Gastroesophageal sphincter (tissue), 4 donors: ENCODE results near the gene DUSP8. TPM values are rescaled to one million over a fixed set of nuclear protein-coding genes. Genes with fewer than 3 reads are reported as not detected.
"Not testable (repeated sequence)": the region's sequence is repeated elsewhere in the genome, so short reads cannot be mapped to it uniquely, and the experiment has no call there.

ENCODE experiments used
- ATAC-seq: fragments of 150-250 bp; one replicate; pipeline ENCODE4 v1.9.1; 2016; ENCODE audit warnings: mild to moderate bottlenecking, moderate library complexity
- H3K27ac ChIP-seq, 4 donors: fragments of 200-600 bp; sonication (generic) in 3 of 4; 1 replicate in 3 of 4; 2 replicates in 1 of 4; pipeline ENCODE4 v1.5.1; 2016 to 2019
- H3K27me3 ChIP-seq: fragments of 200-600 bp; sonication (generic); one replicate; pipeline ENCODE4 v1.5.1; 2019
- H3K36me3 ChIP-seq, 2 donors: fragments of 200-600 bp; sonication (generic); one replicate each; pipeline ENCODE4 v1.5.1; 2019; ENCODE audit warnings: control low read depth in 1 of 2
- H3K4me1 ChIP-seq, 3 donors: fragments of 200-600 bp; sonication (generic); 1 replicate in 2 of 3; 2 replicates in 1 of 3; pipeline ENCODE4 v1.5.1; 2016 to 2019; ENCODE audit warnings: control low read depth in 2 of 3
- H3K4me3 ChIP-seq, 2 donors: fragments of 200-600 bp; sonication (generic); one replicate each; pipeline ENCODE4 v1.5.1; 2019; ENCODE audit warnings: mild to moderate bottlenecking in 1 of 2, moderate library complexity in 1 of 2
- H3K9me3 ChIP-seq, 3 donors: fragments of 200-600 bp; sonication (generic); one replicate each; pipeline ENCODE4 v1.5.1; 2017 to 2019; ENCODE audit warnings: control low read depth in 2 of 3
- EP300 ChIP-seq: sonication (generic); formaldehyde crosslinking; IDR thresholded peaks from one replicate; pipeline ENCODE4 v1.6.1; 2017; ENCODE audit warnings: antibody characterized with exemption, mild to moderate bottlenecking
- POLR2A ChIP-seq, 2 donors: fragments of 450-650 bp; IDR thresholded peaks; one replicate each; pipeline ENCODE4 v1.6.1; 2017; ENCODE audit warnings: antibody characterized with exemption in 2 of 2, mild to moderate bottlenecking in 2 of 2, moderate library complexity in 1 of 2
- POLR2AphosphoS5 ChIP-seq: sonication (generic); formaldehyde crosslinking; IDR thresholded peaks from one replicate; pipeline ENCODE4 v1.6.1; 2017; ENCODE audit warnings: antibody characterized with exemption
- WGBS, 2 donors: methylation state at CpG; one replicate each; pipeline ENCODE4 v1.1.5; 2018; ENCODE audit warnings: low coverage in 1 of 2; 5-methylcytosine and 5-hydroxymethylcytosine counted together
- total RNA-seq, 4 donors: library from RNA; depleted of rRNA; stranded (reverse); fragments of >200 nt; gene quantifications; one replicate each; pipeline ENCODE4 v1.1.0, GENCODE V29; 2016
- TF ChIP-seq, protein P1 (sequence below), 4 experiments: fragments of 200-600 bp in 2 of 4; fragments of 450-650 bp in 2 of 4; sonication (generic) in 1 of 4; IDR thresholded peaks; one replicate each; pipeline ENCODE4 v1.5.1; 2017 to 2019; ENCODE audit warnings: antibody characterized with exemption in 4 of 4, mild to moderate bottlenecking in 2 of 4, moderate library complexity in 2 of 4

The DUSP8 gene
- total RNA-seq, 4 donors from 2014 or later = 3.3 to 7.8 (median 4.9) TPM

DNA sequence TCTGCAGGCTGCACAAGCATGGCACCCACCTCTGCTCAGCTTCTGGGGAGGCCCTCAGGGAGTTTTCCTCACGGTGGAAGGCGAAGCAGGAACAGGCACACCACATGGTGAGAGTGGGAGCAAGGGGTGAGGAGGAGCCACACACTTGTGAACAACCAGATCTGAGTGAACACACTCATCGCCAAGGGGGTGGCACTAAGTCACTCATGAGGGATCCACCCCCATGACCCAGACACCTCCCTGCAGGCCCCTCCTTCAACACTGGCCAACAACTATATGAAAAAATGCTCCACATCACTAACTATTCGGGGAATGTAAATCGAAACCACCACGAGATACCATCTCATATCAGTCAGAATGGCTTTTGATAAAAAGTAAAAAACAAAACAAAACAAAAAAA, 26.7 kb upstream of the DUSP8 start:
- WGBS, 2 donors = 83% methylated on average over 2 of the region's 6 CpGs; no CpG with 5 or more reads in 1 of the 2 donors
- TF ChIP-seq EP300 (no peak), POLR2A (IDR thresholded peaks at IDR 0.05) (no peak), POLR2AphosphoS5 (no peak)
- TF ChIP-seq, protein P1, sequence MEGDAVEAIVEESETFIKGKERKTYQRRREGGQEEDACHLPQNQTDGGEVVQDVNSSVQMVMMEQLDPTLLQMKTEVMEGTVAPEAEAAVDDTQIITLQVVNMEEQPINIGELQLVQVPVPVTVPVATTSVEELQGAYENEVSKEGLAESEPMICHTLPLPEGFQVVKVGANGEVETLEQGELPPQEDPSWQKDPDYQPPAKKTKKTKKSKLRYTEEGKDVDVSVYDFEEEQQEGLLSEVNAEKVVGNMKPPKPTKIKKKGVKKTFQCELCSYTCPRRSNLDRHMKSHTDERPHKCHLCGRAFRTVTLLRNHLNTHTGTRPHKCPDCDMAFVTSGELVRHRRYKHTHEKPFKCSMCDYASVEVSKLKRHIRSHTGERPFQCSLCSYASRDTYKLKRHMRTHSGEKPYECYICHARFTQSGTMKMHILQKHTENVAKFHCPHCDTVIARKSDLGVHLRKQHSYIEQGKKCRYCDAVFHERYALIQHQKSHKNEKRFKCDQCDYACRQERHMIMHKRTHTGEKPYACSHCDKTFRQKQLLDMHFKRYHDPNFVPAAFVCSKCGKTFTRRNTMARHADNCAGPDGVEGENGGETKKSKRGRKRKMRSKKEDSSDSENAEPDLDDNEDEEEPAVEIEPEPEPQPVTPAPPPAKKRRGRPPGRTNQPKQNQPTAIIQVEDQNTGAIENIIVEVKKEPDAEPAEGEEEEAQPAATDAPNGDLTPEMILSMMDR (IDR thresholded peaks at IDR 0.05) = no peak

GRCh38 chr11:1598406-1598805, 26.3 kb upstream of the DUSP8 start:
- not testable (repeated sequence) for H3K36me3 ChIP-seq, H3K27ac ChIP-seq, ATAC-seq, H3K9me3 ChIP-seq, H3K4me3 ChIP-seq, H3K4me1 ChIP-seq
- 73 to 100% methylated on average over 1 to 3 of the region's 3 CpGs for WGBS, 2 donors
- H3K27me3 ChIP-seq = peaks cover 69% of the 10 kb centered on the region

More for the DNA sequence above, 26.7 kb upstream of the DUSP8 start:
- Histone ChIP-seq H3K4me3 (no peak overlapping the region), H3K27me3 (peaks cover 69% of the 10 kb centered on the region), H3K4me1 (no peaks in the 10 kb centered on the region), H3K36me3 (no peaks in the 10 kb centered on the region), H3K27ac (no peak overlapping the region), H3K9me3 (no peaks in the 10 kb centered on the region)
- no peak for ATAC-seq

- Histone ChIP-seq H3K4me1 (no peaks in the 10 kb centered on the region), H3K27me3 (peaks cover 71% of the 10 kb centered on the region), H3K4me3 (no peak within 1 kb of the TSS), H3K36me3 (no peaks in the 10 kb centered on the region), H3K9me3 (no peaks in the 10 kb centered on the region), H3K27ac (no peak within 1 kb of the TSS)
- TF ChIP-seq, protein P1 (IDR thresholded peaks at IDR 0.05) = no peak
- no peak for TF ChIP-seq POLR2AphosphoS5
- TF ChIP-seq EP300 = no peak
- TF ChIP-seq POLR2A (IDR thresholded peaks at IDR 0.05) = no peak
- WGBS, 2 donors = no CpG with 5 or more reads among the region's 4 CpGs
- ATAC-seq = no peak
Observed at GRCh38 chr11:1597994-1598380, 25.9 kb upstream of the DUSP8 start, which contains the start of gene KRTAP5-2. Gene KRTAP5-2, minus strand, starts transcription at chr11:1598294. Its CDS starts 44 bp downstream, at chr11:1598250.

GRCh38 chr11:1597331-1597993, 25.4 kb upstream of the DUSP8 start:
- peaks cover 76% of the 10 kb centered on the region for H3K27me3 ChIP-seq
- no peak overlapping the region for H3K4me3 ChIP-seq
- no peaks in the 10 kb centered on the region for H3K9me3 ChIP-seq
- TF ChIP-seq POLR2AphosphoS5 = no peak
- no peak for TF ChIP-seq POLR2A (IDR thresholded peaks at IDR 0.05)
- TF ChIP-seq, protein P1 (IDR thresholded peaks at IDR 0.05) = no peak
- TF ChIP-seq EP300 = no peak
- H3K27ac ChIP-seq = no peak overlapping the region
- no peak for ATAC-seq
- WGBS, 2 donors = 77% methylated on average over 5 of the region's 10 CpGs; no CpG with 5 or more reads in 1 of the 2 donors
- no peaks in the 10 kb centered on the region for H3K36me3 ChIP-seq
- no peaks in the 10 kb centered on the region for H3K4me1 ChIP-seq

- not testable (repeated sequence) for H3K4me1 ChIP-seq, H3K4me3 ChIP-seq, H3K36me3 ChIP-seq, H3K9me3 ChIP-seq, H3K27ac ChIP-seq
- H3K27me3 ChIP-seq = peaks cover 71% of the 10 kb centered on the region
- peak; percentile 25 for ATAC-seq
- WGBS, 2 donors = 47 to 80% methylated on average over 2 to 5 of the region's 19 CpGs
Observed at GRCh38 chr11:1596576-1597121, 24.6 kb upstream of the DUSP8 start.

- peaks cover 66% of the 10 kb centered on the region for H3K27me3 ChIP-seq
Observed at GRCh38 chr11:1595994-1596575, 24.0 kb upstream of the DUSP8 start.

More at GRCh38 chr11:1595994-1596575, 24.0 kb upstream of the DUSP8 start:
- not testable (repeated sequence) for H3K9me3 ChIP-seq, H3K4me3 ChIP-seq, H3K4me1 ChIP-seq, H3K27ac ChIP-seq, H3K36me3 ChIP-seq, ATAC-seq
- WGBS, 2 donors = 31 to 42% methylated on average over 7 to 11 of the region's 11 CpGs
